Testis (tissue), 3 donors: Measurements from ENCODE around the gene WDR46. TPM values are rescaled to one million over a fixed set of nuclear protein-coding genes. Genes with fewer than 3 reads are reported as not detected.

ENCODE experiments used
- DNase-seq: peaks from one replicate; pipeline ENCODE4 v3.0.0-alpha.2; 2019
- H3K27ac ChIP-seq, 2 donors: fragments of 200-600 bp; sonication (generic); one replicate each; pipeline ENCODE4 v1.5.1; 2019
- H3K27me3 ChIP-seq: fragments of 200-600 bp; sonication (generic); one replicate; pipeline ENCODE4 v1.5.1; 2019
- H3K36me3 ChIP-seq: fragments of 200-600 bp; sonication (generic); one replicate; pipeline ENCODE4 v1.5.1; 2017; ENCODE audit warnings: low read depth; ENCODE audit errors: missing control alignments
- H3K4me1 ChIP-seq: fragments of 200-600 bp; sonication (generic); one replicate; pipeline ENCODE4 v1.5.1; 2019
- H3K4me3 ChIP-seq, 2 donors: fragments of 200-600 bp; sonication (generic); one replicate each; pipeline ENCODE4 v1.5.1; 2017 to 2019
- H3K9me3 ChIP-seq: fragments of 200-600 bp; sonication (generic); one replicate; pipeline ENCODE4 v1.5.1; 2017
- POLR2A ChIP-seq: fragments of 450-650 bp; IDR thresholded peaks from one replicate; pipeline ENCODE4 v1.6.1; 2017; ENCODE audit warnings: antibody characterized with exemption, mild to moderate bottlenecking, moderate library complexity
- WGBS, 2 donors: methylation state at CpG; one replicate each; pipeline ENCODE4 v1.1.5; 2018; 5-methylcytosine and 5-hydroxymethylcytosine counted together
- intact Hi-C: fragments of 100-400 bp; cut with DNase I; formaldehyde crosslinking; loops from one replicate; pipeline ENCODE4 v1.15.1; 2023; ENCODE audit warnings: low total_unique reads
- polyA plus RNA-seq: library from polyadenylated mRNA; stranded (reverse); fragments of 350-450 nt; fragmentation: Illumina TruSeq; extraction: RNeasy Lipid Tissue Mini Kit (QIAGEN cat#74804); gene quantifications from one replicate; pipeline ENCODE4 v1.2.3, GENCODE V29; 2014; ENCODE audit warnings: low read depth, low replicate concordance; ENCODE audit not compliant: insufficient read depth
- total RNA-seq, 2 donors: library from RNA; depleted of rRNA; stranded (reverse); fragments of >200 nt; gene quantifications; one replicate each; pipeline ENCODE4 v1.2.3, GENCODE V29; 2016
- TF ChIP-seq, protein P1 (sequence below), 3 experiments: fragments of 450-650 bp in 2 of 3; fragments of 200-600 bp in 1 of 3; sonication (generic) in 1 of 3; IDR thresholded peaks; one replicate each; pipeline ENCODE4 v1.5.1; 2016 to 2019; ENCODE audit warnings: antibody characterized with exemption in 3 of 3, mild to moderate bottlenecking in 2 of 3, moderate library complexity in 1 of 3

The WDR46 gene
- total and polyA plus RNA-seq, 3 donors from 2014 or later = 61.6 to 71.2 (median 63.2) TPM

DNA sequence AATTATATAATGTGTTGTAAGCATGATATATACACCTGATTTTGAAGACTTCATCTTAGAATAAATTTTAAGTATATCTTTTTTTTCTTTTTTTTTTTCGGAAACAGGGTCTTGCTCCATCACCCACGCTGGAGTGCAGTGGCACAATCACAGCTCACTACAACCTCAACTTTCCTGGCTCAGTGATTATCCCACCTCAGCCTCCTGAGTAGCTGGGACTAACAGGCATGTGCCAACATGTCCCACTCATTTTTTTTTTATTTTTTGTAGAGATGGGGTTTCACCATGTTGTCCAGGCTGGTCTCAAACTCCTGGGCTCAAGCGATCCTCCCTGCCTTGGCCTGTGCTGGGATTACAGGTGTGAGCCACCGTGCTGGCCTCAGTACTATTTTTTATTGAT lies 34.4 kb downstream of the WDR46 start:
- TF ChIP-seq, protein P1, sequence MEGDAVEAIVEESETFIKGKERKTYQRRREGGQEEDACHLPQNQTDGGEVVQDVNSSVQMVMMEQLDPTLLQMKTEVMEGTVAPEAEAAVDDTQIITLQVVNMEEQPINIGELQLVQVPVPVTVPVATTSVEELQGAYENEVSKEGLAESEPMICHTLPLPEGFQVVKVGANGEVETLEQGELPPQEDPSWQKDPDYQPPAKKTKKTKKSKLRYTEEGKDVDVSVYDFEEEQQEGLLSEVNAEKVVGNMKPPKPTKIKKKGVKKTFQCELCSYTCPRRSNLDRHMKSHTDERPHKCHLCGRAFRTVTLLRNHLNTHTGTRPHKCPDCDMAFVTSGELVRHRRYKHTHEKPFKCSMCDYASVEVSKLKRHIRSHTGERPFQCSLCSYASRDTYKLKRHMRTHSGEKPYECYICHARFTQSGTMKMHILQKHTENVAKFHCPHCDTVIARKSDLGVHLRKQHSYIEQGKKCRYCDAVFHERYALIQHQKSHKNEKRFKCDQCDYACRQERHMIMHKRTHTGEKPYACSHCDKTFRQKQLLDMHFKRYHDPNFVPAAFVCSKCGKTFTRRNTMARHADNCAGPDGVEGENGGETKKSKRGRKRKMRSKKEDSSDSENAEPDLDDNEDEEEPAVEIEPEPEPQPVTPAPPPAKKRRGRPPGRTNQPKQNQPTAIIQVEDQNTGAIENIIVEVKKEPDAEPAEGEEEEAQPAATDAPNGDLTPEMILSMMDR (IDR thresholded peaks at IDR 0.05) = no peak
- TF ChIP-seq POLR2A = no peak
- DNase-seq = no peak

DNA sequence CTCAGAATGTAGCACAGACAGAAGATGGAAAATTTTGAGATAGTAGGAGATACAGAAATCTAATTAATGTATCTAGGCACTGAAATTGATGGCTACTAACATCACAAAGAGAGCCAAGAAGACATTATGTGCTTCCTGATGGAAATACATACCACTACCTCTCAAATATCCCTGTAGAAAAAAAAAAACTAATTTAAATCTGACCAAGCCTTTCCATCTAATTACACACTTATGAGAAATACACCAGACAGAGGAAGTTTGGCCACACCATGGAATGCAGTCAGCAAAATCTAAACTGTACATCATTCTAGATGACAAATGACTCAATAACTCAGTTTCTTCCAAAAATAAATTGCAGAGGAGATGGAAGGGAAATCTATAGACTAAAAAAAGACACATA lies 36.3 kb downstream of the WDR46 start:
- intact Hi-C loops = no loop called here
- DNase-seq = no peak

More for the DNA sequence above, 34.4 kb downstream of the WDR46 start:
- Histone ChIP-seq H3K4me3 (no peak overlapping the region), H3K4me1 (peaks cover 9% of the 10 kb centered on the region), H3K9me3 (no peaks in the 10 kb centered on the region), H3K36me3 (no peaks in the 10 kb centered on the region), H3K27me3 (no peaks in the 10 kb centered on the region), H3K27ac (no peak overlapping the region)
- intact Hi-C loops = no loop called here
- 89 to 94% methylated on average over 4 of the region's 4 CpGs for WGBS, 2 donors

DNA sequence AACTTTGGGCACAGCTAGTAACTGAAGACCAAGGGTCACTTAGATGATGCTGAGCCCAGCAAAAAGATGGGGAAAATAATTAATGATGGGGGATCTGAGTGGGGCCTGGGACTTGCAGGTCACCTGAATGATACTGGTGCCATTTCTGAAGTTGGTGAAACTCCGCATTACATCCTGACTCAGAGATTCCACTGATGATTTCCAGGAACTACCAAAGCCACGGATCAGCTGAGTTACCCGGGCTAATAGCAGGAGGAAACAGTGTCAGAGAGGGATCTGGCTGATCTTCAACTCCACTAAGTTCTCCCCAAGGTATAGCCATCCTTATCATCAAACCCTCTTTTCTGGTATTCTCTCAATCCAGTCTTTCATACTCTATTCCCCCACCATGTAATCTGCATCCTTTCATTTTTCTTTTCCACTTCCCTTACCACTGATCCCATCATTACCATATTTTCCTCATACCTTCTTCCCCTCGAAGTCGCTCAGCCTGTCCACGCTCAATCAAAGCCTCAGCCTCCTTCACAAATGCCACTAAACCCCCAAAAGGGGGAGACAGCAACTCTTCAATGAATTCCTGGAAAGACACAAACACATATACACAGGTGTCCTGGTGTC lies 37.5 kb downstream of the WDR46 start:
- no peaks in the 10 kb centered on the region for H3K9me3 ChIP-seq
- intact Hi-C loops = no loop called here
- no peak overlapping the region for H3K4me3 ChIP-seq
- no peak for TF ChIP-seq POLR2A
- H3K4me1 ChIP-seq = peaks cover 21% of the 10 kb centered on the region
- no peak for DNase-seq
- no peak overlapping the region for H3K27ac ChIP-seq
- no peaks in the 10 kb centered on the region for H3K27me3 ChIP-seq
- WGBS, 2 donors = 87 to 92% methylated on average over 6 of the region's 6 CpGs
- no peaks in the 10 kb centered on the region for H3K36me3 ChIP-seq

More for the DNA sequence above, 36.3 kb downstream of the WDR46 start:
- Histone ChIP-seq H3K27ac (no peak overlapping the region), H3K27me3 (no peaks in the 10 kb centered on the region), H3K9me3 (no peaks in the 10 kb centered on the region), H3K4me3 (no peak overlapping the region), H3K4me1 (peaks cover 19% of the 10 kb centered on the region), H3K36me3 (no peaks in the 10 kb centered on the region)
- no peak for TF ChIP-seq POLR2A
- TF ChIP-seq, protein P1 (IDR thresholded peaks at IDR 0.05) = no peak

DNA sequence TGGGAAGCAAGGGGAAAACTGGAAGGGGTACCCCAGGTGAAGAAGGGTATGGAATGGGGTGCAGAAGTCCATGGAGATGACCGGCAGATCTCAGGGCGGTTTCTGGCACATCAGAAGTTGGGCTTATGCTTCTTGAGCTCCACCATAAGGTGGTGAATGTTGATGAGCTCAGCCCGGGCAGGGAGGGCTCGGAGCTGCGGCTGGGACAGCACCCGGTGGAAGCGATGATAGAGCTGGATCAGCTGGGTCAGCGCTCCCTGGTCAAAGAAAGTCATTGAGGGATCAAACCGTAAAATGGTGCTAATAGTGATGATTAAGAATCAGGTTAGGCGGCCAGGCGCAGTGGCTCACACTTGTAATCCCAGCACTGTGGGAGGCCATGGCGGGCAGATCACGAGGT lies 38.3 kb downstream of the WDR46 start:
- WGBS, 2 donors = 92 to 93% methylated on average over 13 of the region's 13 CpGs
- no peaks in the 10 kb centered on the region for H3K9me3 ChIP-seq
- TF ChIP-seq, protein P1 (IDR thresholded peaks at IDR 0.05) = no peak
- no peak for TF ChIP-seq POLR2A
- H3K27ac ChIP-seq = peak overlapping the region in 1 of 2 donors; percentile 98
- no peak for DNase-seq
- no peak overlapping the region for H3K4me3 ChIP-seq
- intact Hi-C loops = no loop called here
- peaks cover 21% of the 10 kb centered on the region for H3K4me1 ChIP-seq
- H3K36me3 ChIP-seq = no peaks in the 10 kb centered on the region
- no peaks in the 10 kb centered on the region for H3K27me3 ChIP-seq

DNA sequence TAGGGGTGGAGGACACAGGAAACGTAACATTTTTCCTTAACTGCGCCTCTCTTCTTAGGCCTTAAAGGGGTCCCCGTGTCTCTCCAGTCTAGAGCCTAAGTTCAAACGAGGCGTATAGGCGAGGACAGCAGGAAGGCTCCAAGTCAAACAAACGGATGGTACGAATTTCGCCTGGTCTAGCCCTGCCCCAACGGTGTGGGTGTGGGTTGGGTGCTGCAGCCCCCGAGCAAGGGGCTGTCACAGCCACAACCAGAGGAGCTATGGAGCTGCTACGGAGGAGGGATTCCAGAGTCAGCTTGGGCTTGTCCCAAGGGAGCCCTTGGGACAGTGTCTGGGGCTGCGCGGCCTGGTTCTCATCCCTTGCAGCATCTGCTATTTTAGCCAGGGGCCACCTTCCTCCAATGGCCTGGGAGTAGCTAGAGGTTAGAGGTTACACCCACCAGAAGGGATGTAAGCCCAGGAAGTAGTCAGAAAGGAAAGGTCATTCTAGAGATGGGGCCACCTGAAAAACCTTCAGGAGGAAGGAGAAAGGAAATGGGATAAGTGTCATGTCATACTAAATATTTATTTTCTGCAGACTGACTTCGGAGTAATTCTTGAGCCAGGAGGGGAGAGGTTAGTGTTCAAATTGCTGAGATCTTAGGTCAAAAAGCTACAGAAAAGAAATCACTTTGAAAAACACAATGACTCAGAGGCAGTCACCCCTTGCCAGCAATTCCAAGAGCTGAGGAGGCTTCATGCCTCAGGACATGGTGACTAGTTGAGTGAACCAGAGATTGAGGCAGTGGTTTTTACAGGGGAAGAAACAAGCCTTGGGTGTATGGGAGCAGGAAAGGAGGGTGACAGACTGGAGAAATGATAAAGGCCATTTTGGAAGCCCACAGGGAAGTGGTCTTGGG lies 39.1 kb downstream of the WDR46 start:
- intact Hi-C loops = no loop called here
- 6 to 19% methylated on average over 5 to 15 of the region's 15 CpGs for WGBS, 2 donors
- Histone ChIP-seq H3K27me3 (no peaks in the 10 kb centered on the region), H3K36me3 (no peaks in the 10 kb centered on the region), H3K4me1 (peaks cover 21% of the 10 kb centered on the region), H3K4me3 (peak overlapping the region; percentile 68 to 72), H3K27ac (peak overlapping the region; percentile 94 to 98), H3K9me3 (no peaks in the 10 kb centered on the region)
- no peak for DNase-seq
- TF ChIP-seq, protein P1 (IDR thresholded peaks at IDR 0.05) = no peak
- no peak for TF ChIP-seq POLR2A
